Measurements from ENCODE around the gene LMAN2L. TPM values are rescaled to one million over a fixed set of nuclear protein-coding genes. Genes with fewer than 3 reads are reported as not detected.

The LMAN2L gene
- total RNA-seq, 1 donor from 2014 or later = 15.3 TPM

GRCh38 chr2:96703021-96703751, 36.7 kb downstream of the LMAN2L start:
- DNase-seq (ENCODE audit: low read depth, low spot score) = no peak

- DNase-seq (ENCODE audit: low read depth, low spot score) = no peak
Measured at GRCh38 chr2:96702098-96702785, 37.6 kb downstream of the LMAN2L start.

GRCh38 chr2:96701636-96702035, 38.2 kb downstream of the LMAN2L start:
- no peak for DNase-seq (ENCODE audit: low read depth, low spot score)

GRCh38 chr2:96700086-96700485, 39.8 kb downstream of the LMAN2L start:
- DNase-seq (ENCODE audit: low read depth, low spot score) = no peak

- no peak for DNase-seq (ENCODE audit: low read depth, low spot score)
Measured at GRCh38 chr2:96699621-96700020, 40.2 kb downstream of the LMAN2L start.

GRCh38 chr2:96699021-96699420, 40.8 kb downstream of the LMAN2L start:
- DNase-seq (ENCODE audit: low read depth, low spot score) = no peak

GRCh38 chr2:96698221-96698861, 41.5 kb downstream of the LMAN2L start:
- DNase-seq (ENCODE audit: low read depth, low spot score) = no peak

- DNase-seq (ENCODE audit: low read depth, low spot score) = no peak
Measured at GRCh38 chr2:96697476-96697875, 42.4 kb downstream of the LMAN2L start.

GRCh38 chr2:96695602-96696001, 44.3 kb downstream of the LMAN2L start:
- DNase-seq (ENCODE audit: low read depth, low spot score) = no peak

- DNase-seq (ENCODE audit: low read depth, low spot score) = no peak
Measured at GRCh38 chr2:96694816-96695455, 44.9 kb downstream of the LMAN2L start.

GRCh38 chr2:96694279-96694678, 45.6 kb downstream of the LMAN2L start:
- DNase-seq (ENCODE audit: low read depth, low spot score) = no peak

- no peak for DNase-seq (ENCODE audit: low read depth, low spot score)
Measured at GRCh38 chr2:96693286-96694200, 46.3 kb downstream of the LMAN2L start.

GRCh38 chr2:96692094-96692971, 47.5 kb downstream of the LMAN2L start:
- DNase-seq (ENCODE audit: low read depth, low spot score) = no peak

GRCh38 chr2:96691022-96691612, 48.7 kb downstream of the LMAN2L start:
- no peak for DNase-seq (ENCODE audit: low read depth, low spot score)

- no peak for DNase-seq (ENCODE audit: low read depth, low spot score)
Measured at GRCh38 chr2:96690306-96691021, 49.4 kb downstream of the LMAN2L start.

- DNase-seq (ENCODE audit: low read depth, low spot score) = no peak
Measured at GRCh38 chr2:96689431-96689991, 50.4 kb downstream of the LMAN2L start.

- no peak for DNase-seq (ENCODE audit: low read depth, low spot score)
Measured at GRCh38 chr2:96688649-96689430, 51.0 kb downstream of the LMAN2L start.
